SK-N-SH (cell line): ENCODE measurements around the gene PCDHA9.

ENCODE experiments used
- CHD2 ChIP-seq: fragments of 150-350 bp; IDR thresholded peaks from 2 replicates; pipeline ENCODE4 v1.6.1; 2018; ENCODE audit warnings: low read length; ENCODE audit not compliant: partially characterized antibody
- CTCF ChIP-seq: fragments of 200-600 bp; sonication (generic); IDR thresholded peaks from 2 replicates; pipeline ENCODE4 v1.6.1; 2017; ENCODE audit warnings: antibody characterized with exemption, mild to moderate bottlenecking, moderate library complexity
- EP300 ChIP-seq, 2 experiments: IDR thresholded peaks; 2 replicates each; pipeline versions ENCODE4 v1.4.0 to v1.6.1; 2012; ENCODE audit warnings: borderline replicate concordance in 1 of 2, low read depth in 1 of 2, low read length in 1 of 2
- EZH2phosphoT487 ChIP-seq: fragments of 200-600 bp; sonication (generic); IDR thresholded peaks from 2 replicates; pipeline ENCODE4 v1.6.1; 2017; ENCODE audit warnings: low read depth, mixed run types, mild to moderate bottlenecking, antibody characterized with exemption, moderate library complexity, borderline replicate concordance
- MAX ChIP-seq: IDR thresholded peaks from 2 replicates; pipeline ENCODE4 v1.4.0; 2012; ENCODE audit warnings: low read depth
- PBX3 ChIP-seq: IDR thresholded peaks from 2 replicates; pipeline ENCODE4; 2012
- RAD21 ChIP-seq: IDR thresholded peaks from 2 replicates; pipeline ENCODE4 v1.6.1; 2012; ENCODE audit warnings: mild to moderate bottlenecking, low read length
- RFX5 ChIP-seq: IDR thresholded peaks from 2 replicates; pipeline ENCODE4 v1.6.1; 2012; ENCODE audit warnings: mild to moderate bottlenecking, improper control_type of control experiment, low read length
- RXRA ChIP-seq: IDR thresholded peaks from 2 replicates; pipeline ENCODE4 v1.4.0; 2012; ENCODE audit warnings: low read depth, mild to moderate bottlenecking, borderline replicate concordance
- TEAD4 ChIP-seq: IDR thresholded peaks from 2 replicates; pipeline ENCODE4 v1.4.0; 2012; ENCODE audit warnings: mild to moderate bottlenecking, borderline replicate concordance; ENCODE audit not compliant: insufficient read depth
- YY1 ChIP-seq: IDR thresholded peaks from 2 replicates; pipeline ENCODE4 v1.4.0; 2012; ENCODE audit warnings: low read depth, mild to moderate bottlenecking
- ZBTB33 ChIP-seq: IDR thresholded peaks from 2 replicates; pipeline ENCODE4 v1.4.0; 2012; ENCODE audit warnings: low read depth, borderline replicate concordance

GRCh38 chr5:140833993-140834392 is 14.2 kb upstream of the PCDHA9 start, which contains the start of gene PCDHA7:
- no peak for TF ChIP-seq CTCF
- TF ChIP-seq EP300 (IDR thresholded peaks at IDR 0.05; ENCODE audit: borderline replicate concordance in 1 of 2, low read depth in 1 of 2, low read length in 1 of 2), result no peak
- no peak for TF ChIP-seq RAD21
- TF ChIP-seq CHD2, result no peak
- TF ChIP-seq RFX5, result no peak
- TF ChIP-seq RXRA, result no peak
- no peak for TF ChIP-seq MAX
- TF ChIP-seq ZBTB33, result no peak
- TF ChIP-seq PBX3, result no peak
- no peak for TF ChIP-seq YY1
- TF ChIP-seq TEAD4, result no peak
- no peak for TF ChIP-seq EZH2phosphoT487
